ENCODE measurements around the gene TDP2. TPM values are rescaled to one million over a fixed set of nuclear protein-coding genes. Genes with fewer than 3 reads are reported as not detected.

The TDP2 gene
- polyA plus RNA-seq, 1 donor = 23.7 TPM

DNA sequence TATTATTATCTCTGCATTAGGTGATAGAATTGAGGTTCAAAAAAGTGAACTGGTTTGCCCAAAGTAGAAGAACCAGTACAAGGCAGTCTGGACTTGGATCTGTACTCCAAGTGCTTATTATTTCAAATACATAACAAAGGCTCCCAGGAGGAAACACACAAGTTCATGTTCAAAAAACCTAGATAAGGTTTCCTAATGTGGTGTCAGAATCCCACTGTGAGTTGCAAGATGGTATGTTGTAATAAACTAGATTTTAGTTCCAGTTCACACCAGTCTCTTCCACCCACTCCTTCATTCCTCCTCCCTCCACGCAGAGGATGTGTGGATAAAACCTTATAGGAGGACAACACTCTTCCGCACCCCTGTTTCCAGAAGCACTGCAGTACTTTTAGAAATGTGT lies 63.5 kb downstream of the TDP2 start:
- DNase-seq (ENCODE audit: low read depth) = no peak

- DNase-seq (ENCODE audit: low read depth) = no peak
Measured at GRCh38 chr6:24600903-24601302, 65.8 kb downstream of the TDP2 start.

Other genes starting within 250 kb of the TDP2 start
- gene GPLD1, start 177.3 kb downstream of the TDP2 start, polyA plus RNA-seq (ENCODE audit: insufficient read length) = 2.5 TPM
- 8.3 TPM for gene ALDH5A1, start 171.9 kb downstream of the TDP2 start, polyA plus RNA-seq (ENCODE audit: insufficient read length)
- 0.05 TPM for gene KIAA0319, start 20.7 kb downstream of the TDP2 start, polyA plus RNA-seq (ENCODE audit: insufficient read length)
- 16.6 TPM for gene ACOT13, start 178 bp upstream of the TDP2 start, polyA plus RNA-seq (ENCODE audit: insufficient read length)
- gene C6orf62, start 52.3 kb upstream of the TDP2 start, polyA plus RNA-seq (ENCODE audit: insufficient read length) = 76.3 TPM
- gene GMNN, start 108.0 kb upstream of the TDP2 start, polyA plus RNA-seq (ENCODE audit: insufficient read length) = 15.7 TPM
- not detected for gene ARMH2, start 132.0 kb upstream of the TDP2 start, polyA plus RNA-seq (ENCODE audit: insufficient read length)